Tibial nerve (tissue), 4 donors: ENCODE data around the gene TIE1. TPM values are rescaled to one million over a fixed set of nuclear protein-coding genes. Genes with fewer than 3 reads are reported as not detected.

Experiments used
- DNase-seq, 2 donors: peaks; one replicate each; pipeline ENCODE4 v3.0.0-alpha.2; 2019; ENCODE audit warnings: low spot score in 2 of 2
- H3K27ac ChIP-seq, 4 donors: fragments of 200-600 bp; sonication (generic) in 3 of 4; one replicate each; pipeline ENCODE4 v1.5.1; 2017 to 2019; ENCODE audit warnings: mild to moderate bottlenecking in 1 of 4
- H3K27me3 ChIP-seq, 2 donors: fragments of 200-600 bp; sonication (generic) in 1 of 2; one replicate each; pipeline versions ENCODE4 v1.5.1 to v1.6.0; 2017 to 2019
- H3K36me3 ChIP-seq, 3 donors: fragments of 200-600 bp; sonication (generic); one replicate each; pipeline ENCODE4 v1.5.1; 2018 to 2019
- H3K4me1 ChIP-seq, 4 donors: fragments of 200-600 bp; sonication (generic) in 3 of 4; one replicate each; pipeline ENCODE4 v1.5.1; 2017 to 2019
- H3K4me3 ChIP-seq, 4 donors: fragments of 200-600 bp; sonication (generic) in 3 of 4; one replicate each; pipeline ENCODE4 v1.5.1; 2017 to 2019; ENCODE audit warnings: mild to moderate bottlenecking in 1 of 4, moderate library complexity in 1 of 4
- H3K9me3 ChIP-seq, 4 donors: fragments of 200-600 bp; sonication (generic) in 3 of 4; one replicate each; pipeline ENCODE4 v1.5.1; 2017 to 2019
- CTCF ChIP-seq, 5 experiments: fragments of 200-600 bp in 3 of 5; fragments of 450-650 bp in 2 of 5; sonication (generic) in 3 of 5; IDR thresholded peaks; one replicate each; pipeline ENCODE4 v1.5.1; 2016 to 2019; ENCODE audit warnings: antibody characterized with exemption in 5 of 5, mild to moderate bottlenecking in 3 of 5, moderate library complexity in 2 of 5
- EP300 ChIP-seq, 2 donors: sonication (generic); formaldehyde crosslinking; IDR thresholded peaks; one replicate each; pipeline ENCODE4 v1.6.1; 2017; ENCODE audit warnings: antibody characterized with exemption in 2 of 2, mild to moderate bottlenecking in 1 of 2
- POLR2A ChIP-seq, 2 donors: fragments of 450-650 bp; IDR thresholded peaks; one replicate each; pipeline ENCODE4 v1.6.1; 2017; ENCODE audit warnings: antibody characterized with exemption in 2 of 2, mild to moderate bottlenecking in 2 of 2, moderate library complexity in 2 of 2
- WGBS, 2 donors: methylation state at CpG; one replicate each; pipeline ENCODE4 v1.1.5; 2018; 5-methylcytosine and 5-hydroxymethylcytosine counted together
- total RNA-seq, 4 donors: library from RNA; depleted of rRNA; stranded (reverse); fragments of >200 nt; gene quantifications; one replicate each; pipeline ENCODE4 v1.1.0, GENCODE V29; 2016

Gene TIE1
- total RNA-seq, 4 donors from 2014 or later: 37.5 to 95.9 (median 68.1) TPM

GRCh38 chr1:43325381-43325780 is 24.6 kb downstream of the TIE1 start:
- H3K27ac ChIP-seq: no peak overlapping the region
- no peak overlapping the region for H3K4me3 ChIP-seq
- H3K36me3 ChIP-seq: peaks cover 0 to 25% (median 0%) of the 10 kb centered on the region in 3 donors
- H3K27me3 ChIP-seq: no peaks in the 10 kb centered on the region
- H3K9me3 ChIP-seq: peaks cover 0 to 34% (median 0%) of the 10 kb centered on the region in 4 donors
- TF ChIP-seq CTCF (IDR thresholded peaks at IDR 0.05): no peak
- TF ChIP-seq POLR2A (IDR thresholded peaks at IDR 0.05): no peak
- TF ChIP-seq EP300 (IDR thresholded peaks at IDR 0.05): no peak
- no peak for DNase-seq
- H3K4me1 ChIP-seq: peaks cover 0 to 8% (median 5%) of the 10 kb centered on the region in 4 donors

GRCh38 chr1:43327549-43328292 is 26.9 kb downstream of the TIE1 start:
- TF ChIP-seq POLR2A (IDR thresholded peaks at IDR 0.05): no peak
- H3K27me3 ChIP-seq: no peaks in the 10 kb centered on the region
- peaks cover 0 to 11% (median 6%) of the 10 kb centered on the region in 4 donors for H3K4me1 ChIP-seq
- 93 to 98% methylated on average over 1 of the region's 1 CpG for WGBS, 2 donors
- H3K27ac ChIP-seq: no peak overlapping the region
- no peak overlapping the region for H3K4me3 ChIP-seq
- no peak for DNase-seq
- peaks cover 0 to 34% (median 0%) of the 10 kb centered on the region in 4 donors for H3K9me3 ChIP-seq
- peaks cover 0 to 20% (median 0%) of the 10 kb centered on the region in 3 donors for H3K36me3 ChIP-seq

GRCh38 chr1:43329995-43330751 is 29.4 kb downstream of the TIE1 start:
- Histone ChIP-seq H3K9me3 (peaks cover 0 to 22% (median 0%) of the 10 kb centered on the region in 4 donors), H3K4me3 (no peak overlapping the region), H3K27me3 (no peaks in the 10 kb centered on the region), H3K4me1 (peaks cover 0 to 11% (median 6%) of the 10 kb centered on the region in 4 donors), H3K36me3 (no peaks in the 10 kb centered on the region), H3K27ac (peak overlapping the region in 2 of 4 donors; percentile 45 to 70)
- 20 to 25% methylated on average over 6 of the region's 6 CpGs for WGBS, 2 donors
- TF ChIP-seq EP300 (IDR thresholded peaks at IDR 0.05) (no peak), CTCF (IDR thresholded peaks at IDR 0.05) (no peak), POLR2A (IDR thresholded peaks at IDR 0.05) (no peak)
- no peak for DNase-seq

- Histone ChIP-seq H3K36me3 (no peaks in the 10 kb centered on the region), H3K4me1 (peaks cover 0 to 11% (median 6%) of the 10 kb centered on the region in 4 donors), H3K27ac (no peak overlapping the region), H3K27me3 (no peaks in the 10 kb centered on the region), H3K4me3 (no peak overlapping the region), H3K9me3 (peaks cover 0 to 11% (median 0%) of the 10 kb centered on the region in 4 donors)
- 92 to 94% methylated on average over 5 of the region's 5 CpGs for WGBS, 2 donors
- TF ChIP-seq POLR2A (IDR thresholded peaks at IDR 0.05): no peak
- no peak for DNase-seq
These were observed 30.9 kb downstream of the TIE1 start for GRCh38 chr1:43331688-43332087.

GRCh38 chr1:43334453-43335205 is 33.8 kb downstream of the TIE1 start:
- WGBS, 2 donors: 79 to 84% methylated on average over 7 of the region's 7 CpGs
- TF ChIP-seq POLR2A (IDR thresholded peaks at IDR 0.05) (no peak), CTCF (IDR thresholded peaks at IDR 0.05) (no peak)
- Histone ChIP-seq H3K27me3 (no peaks in the 10 kb centered on the region), H3K4me3 (no peak overlapping the region), H3K9me3 (no peaks in the 10 kb centered on the region), H3K4me1 (peaks cover 0 to 11% (median 5%) of the 10 kb centered on the region in 4 donors), H3K36me3 (no peaks in the 10 kb centered on the region), H3K27ac (no peak overlapping the region)
- DNase-seq: no peak
